HG03442 (cell line): Measurements from ENCODE around the gene KIF19.
"Not testable (repeated sequence)": the region's sequence is repeated elsewhere in the genome, so short reads cannot be mapped to it uniquely, and the experiment has no call there.

ENCODE experiments used
- ATAC-seq: cut with Tn5 transposase; IDR thresholded peaks from one replicate; pipeline ENCODE4 v1.9.1; 2021; ENCODE audit warnings: mild to moderate bottlenecking, moderate library complexity; ENCODE audit not compliant: unreplicated experiment

KIF19 gene

GRCh38 chr17:74385201-74385600, 59.2 kb downstream of the KIF19 start:
- no peak for ATAC-seq

DNA sequence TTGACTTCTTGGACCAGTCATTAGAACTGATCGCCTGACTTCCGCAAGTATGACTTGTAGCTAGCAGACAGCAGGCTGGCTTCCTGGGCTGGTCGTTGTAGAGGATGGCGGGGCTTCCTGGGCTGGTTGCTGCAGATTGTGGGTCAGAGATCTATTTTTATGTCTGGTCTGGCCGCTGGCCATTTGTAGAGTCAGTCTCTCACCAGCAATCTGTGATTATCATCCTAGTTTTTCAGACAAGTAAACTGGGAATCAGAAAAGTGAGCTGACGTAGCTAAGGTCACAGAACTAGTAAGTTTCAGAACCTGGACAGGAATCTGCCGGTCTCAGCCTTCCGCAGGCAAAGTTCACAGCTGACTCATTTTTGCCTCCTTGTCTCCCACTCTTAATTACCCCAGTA, 60.4 kb downstream of the KIF19 start:
- ATAC-seq, result no peak

DNA sequence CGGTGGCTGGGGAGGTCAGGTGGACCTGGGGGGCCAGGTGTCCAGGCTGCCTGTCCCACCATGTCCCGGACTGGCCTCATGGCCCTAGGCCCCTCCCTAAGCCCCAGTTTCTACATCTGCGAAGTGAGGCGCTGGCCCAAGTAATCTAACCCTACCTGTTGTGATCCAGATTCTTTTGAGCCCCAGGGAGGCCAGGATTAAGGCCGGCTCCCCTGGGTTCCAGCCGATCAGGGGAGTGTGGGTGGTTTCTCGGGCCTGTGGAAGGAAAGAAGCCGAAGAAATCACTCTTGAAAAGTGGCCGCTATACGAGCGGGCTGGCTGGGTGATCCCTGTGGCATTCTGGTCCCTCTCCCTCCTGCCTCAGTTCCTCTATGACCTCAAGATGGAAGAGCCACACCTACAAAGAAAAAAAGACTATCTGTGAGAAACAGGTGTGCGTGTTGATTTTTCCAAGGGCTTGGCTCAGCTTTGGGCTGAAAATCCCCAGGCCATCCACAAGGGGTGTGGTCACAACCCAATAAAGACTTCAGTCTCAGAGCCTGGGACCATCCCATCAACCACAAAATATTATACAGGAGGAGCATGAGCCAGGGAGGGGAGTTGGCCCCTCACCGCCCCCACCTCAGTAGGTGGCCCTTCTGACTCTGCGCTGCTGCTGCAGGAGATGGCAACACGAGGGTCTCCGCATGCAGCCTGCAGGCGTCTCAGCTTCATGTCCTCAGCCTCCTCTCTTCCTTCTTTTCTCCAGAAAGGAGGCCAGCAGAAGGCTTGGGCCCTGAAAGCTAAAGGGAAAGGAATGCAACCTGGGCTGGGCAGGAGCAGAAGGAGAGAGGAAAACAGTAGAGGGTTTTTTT, 61.6 kb downstream of the KIF19 start:
- ATAC-seq, result no peak

- no peak for ATAC-seq
Measured at GRCh38 chr17:74389084-74389753, 63.2 kb downstream of the KIF19 start.

GRCh38 chr17:74389937-74390679, 64.1 kb downstream of the KIF19 start:
- ATAC-seq, result no peak

DNA sequence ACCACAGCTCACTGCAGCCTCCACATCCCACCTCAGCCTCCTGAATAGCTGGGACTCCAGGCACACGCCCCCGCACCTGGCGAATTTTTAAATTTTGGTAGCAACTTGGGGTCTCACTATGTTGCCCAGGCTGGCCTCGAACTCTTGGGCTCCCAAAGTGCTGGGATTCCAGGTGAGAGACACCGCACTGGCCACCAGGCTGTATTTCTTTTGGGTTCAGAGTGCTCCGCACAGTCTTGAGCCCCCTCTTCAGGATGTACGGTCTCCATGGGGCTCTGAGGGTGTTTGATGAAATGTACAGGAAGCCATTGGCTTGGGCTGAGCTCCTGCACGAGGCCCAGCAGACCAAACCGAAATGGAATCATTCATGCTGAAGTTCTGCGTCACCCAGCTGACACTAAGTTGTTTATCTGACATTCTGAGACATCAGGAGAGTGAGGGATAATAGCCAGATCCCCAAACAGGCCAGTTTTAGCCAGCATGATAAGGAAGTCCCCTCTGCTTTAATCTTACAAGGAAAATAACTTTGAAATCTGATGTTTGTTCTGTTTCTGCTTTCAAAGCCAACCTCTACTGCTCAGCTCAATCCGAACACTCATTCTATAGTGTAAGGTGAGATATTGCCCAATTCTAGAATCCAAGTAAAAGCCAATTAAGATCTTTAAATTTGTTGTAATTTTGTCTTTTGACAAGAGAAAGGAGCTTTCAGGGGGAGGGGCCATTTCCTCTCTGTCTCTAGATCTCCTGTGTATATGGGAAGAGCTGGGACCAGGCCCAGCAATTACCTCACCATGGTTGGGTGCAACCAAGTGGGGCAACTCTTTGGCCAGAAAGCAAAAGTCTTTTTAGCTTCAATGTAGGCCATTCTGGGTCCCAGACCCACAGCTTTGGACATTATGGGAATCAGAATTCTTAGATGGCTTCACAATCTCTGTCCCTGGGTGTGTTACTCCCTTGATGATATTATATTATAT, 64.9 kb downstream of the KIF19 start:
- ATAC-seq, result no peak

DNA sequence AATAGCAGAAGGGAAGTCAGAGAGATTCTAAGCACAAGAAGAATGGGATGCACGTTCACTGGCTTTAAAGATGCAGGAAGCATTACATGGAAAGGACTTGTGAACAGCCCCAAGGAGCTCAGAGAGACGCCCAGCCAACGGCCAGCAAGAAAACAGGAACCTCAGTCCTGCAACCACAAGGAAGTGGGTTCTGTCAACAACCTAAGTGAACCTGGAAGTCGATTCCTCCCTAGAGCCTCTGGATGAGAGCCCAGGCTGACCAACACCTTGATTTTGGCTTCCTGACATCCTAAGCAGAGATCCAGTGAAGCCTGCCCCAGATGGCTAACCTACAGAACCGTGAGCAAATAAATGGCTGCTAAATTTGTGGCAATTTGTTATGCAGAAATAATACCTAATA, 65.7 kb downstream of the KIF19 start:
- ATAC-seq, result no peak

- no peak for ATAC-seq
Measured at GRCh38 chr17:74392848-74393247, 66.8 kb downstream of the KIF19 start.

GRCh38 chr17:74393346-74393942, 67.4 kb downstream of the KIF19 start:
- no peak for ATAC-seq

- ATAC-seq, result no peak
Measured at GRCh38 chr17:74394275-74394950, 68.4 kb downstream of the KIF19 start.

GRCh38 chr17:74394977-74395376, 69.0 kb downstream of the KIF19 start:
- no peak for ATAC-seq

GRCh38 chr17:74396567-74396966, 70.5 kb downstream of the KIF19 start:
- no peak for ATAC-seq

- no peak for ATAC-seq
Measured at GRCh38 chr17:74402048-74402447, 76.0 kb downstream of the KIF19 start.

DNA sequence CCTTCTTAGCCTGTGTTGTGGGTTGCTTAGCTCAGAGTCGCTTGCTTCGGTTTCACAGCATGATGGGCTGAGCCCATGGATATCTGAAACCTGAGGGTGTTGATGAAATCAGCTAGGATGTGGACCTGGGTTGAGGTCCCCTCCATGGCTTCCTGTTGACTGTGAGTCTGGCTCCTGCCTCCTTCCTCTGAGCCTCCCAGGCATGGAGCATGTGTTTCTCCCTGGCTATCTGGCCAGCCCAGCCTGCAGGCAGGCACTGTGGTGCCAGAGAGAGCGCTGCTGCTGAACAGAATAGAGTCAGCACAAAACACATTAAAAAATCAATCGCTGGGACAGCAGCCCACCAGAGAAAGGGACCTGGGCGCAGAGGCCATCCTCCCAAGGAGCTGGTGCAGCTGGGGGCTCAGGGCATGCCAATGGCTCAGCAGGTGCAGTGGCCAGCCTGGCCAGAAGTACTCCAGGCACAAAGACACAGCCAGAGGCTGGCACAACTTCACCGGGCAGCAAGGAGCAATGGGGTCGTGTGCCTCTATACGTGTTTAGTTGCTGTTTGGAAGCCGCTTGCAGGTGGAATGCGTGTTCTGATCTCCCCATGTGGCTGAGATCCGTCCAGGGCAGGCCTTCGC, 77.6 kb downstream of the KIF19 start:
- no peak for ATAC-seq

DNA sequence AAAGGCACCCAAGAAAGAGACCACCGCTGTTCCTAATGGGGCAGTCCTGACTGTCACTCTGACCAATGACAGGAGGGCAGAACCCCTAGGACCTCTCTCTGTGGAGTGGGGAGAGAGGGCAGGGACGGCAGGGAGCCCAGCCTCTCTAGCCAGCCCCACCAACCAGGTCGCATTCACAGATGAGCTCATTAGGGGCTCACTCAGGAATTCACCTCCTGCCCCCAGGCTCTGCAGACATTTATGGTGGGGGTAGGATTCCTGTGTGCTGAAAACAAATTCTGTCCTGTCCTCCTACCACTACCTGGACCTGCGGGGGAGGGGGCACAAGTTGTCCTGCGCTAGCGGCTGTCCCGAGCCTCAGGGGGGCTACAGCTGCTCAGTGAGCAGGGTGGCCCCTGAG, 78.2 kb downstream of the KIF19 start:
- ATAC-seq, result no peak

DNA sequence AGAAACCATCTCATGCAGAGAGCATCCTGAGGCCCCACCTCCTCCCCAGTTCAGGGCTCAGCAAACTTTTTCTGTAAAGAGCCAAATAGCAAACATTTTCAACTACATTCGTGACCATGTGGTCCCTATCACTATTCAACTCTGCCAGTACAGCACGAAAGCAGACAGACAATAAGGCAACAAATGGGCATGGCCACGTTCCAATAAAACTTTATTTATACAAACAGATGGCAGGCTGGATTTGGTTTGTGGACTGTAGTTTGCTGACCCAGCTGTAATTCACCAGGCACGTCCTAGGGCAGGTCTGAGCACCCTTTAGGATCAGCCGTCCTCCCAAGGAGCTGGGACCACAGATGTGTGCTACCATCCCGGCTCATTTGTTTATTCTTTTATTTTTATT, 78.8 kb downstream of the KIF19 start:
- no peak for ATAC-seq

DNA sequence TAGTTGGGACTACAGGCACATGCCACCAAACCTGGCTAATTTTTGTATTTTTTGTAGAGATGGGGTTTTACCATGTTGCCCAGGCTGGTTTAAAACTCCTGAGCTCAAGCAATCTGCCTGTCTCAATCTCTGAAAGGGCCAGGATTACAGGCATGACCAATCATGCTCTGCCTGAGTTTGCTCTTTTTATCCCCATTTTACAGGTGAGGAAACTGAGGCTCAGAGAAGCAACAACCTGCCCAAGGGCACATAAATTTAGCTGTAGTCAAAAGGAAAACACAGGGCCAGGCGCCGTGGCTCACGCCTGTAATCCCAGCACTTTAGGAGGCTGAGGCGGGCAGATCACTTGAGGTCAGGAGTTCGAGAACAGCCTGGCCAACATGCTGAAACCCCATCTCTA, 79.3 kb downstream of the KIF19 start:
- ATAC-seq, result not testable (repeated sequence)
